ENCODE measurements around the gene CABCOCO1. TPM values are rescaled to one million over a fixed set of nuclear protein-coding genes. Genes with fewer than 3 reads are reported as not detected.

The CABCOCO1 gene
- total RNA-seq, 2 donors from 2014 or later = not detected

GRCh38 chr10:61792097-61792716 lies 129.5 kb downstream of the CABCOCO1 start:
- no peak for ATAC-seq
- no peak for TF ChIP-seq CTCF (IDR thresholded peaks at IDR 0.05)
- TF ChIP-seq POLR2A (IDR thresholded peaks at IDR 0.05) = no peak

DNA sequence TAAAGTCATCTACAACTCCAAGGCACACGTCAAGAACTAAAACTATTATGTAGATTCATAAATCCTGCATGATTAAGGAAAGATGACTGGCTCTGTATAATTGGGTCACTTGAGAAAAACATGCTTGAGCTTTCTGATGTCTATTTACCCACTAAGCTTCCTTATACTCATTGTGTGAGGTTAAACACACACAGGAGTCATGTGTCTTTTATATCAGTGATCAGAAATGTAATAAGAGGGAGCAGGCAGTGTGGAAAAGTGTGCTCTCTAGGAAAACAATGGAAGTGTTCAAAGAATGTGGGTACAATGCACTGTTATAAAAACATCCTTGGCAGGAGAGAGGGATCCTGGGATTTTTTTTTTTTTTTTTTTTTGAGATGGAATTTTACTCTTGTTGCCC lies 130.2 kb downstream of the CABCOCO1 start:
- H3K36me3 ChIP-seq (replicated peaks in 1 of 2; ENCODE audit: insufficient read depth in 1 of 2, low read depth in 2 of 2) = no peaks in the 10 kb centered on the region
- intact Hi-C loops (cut with DNase I) = no loop called here
- H3K4me1 ChIP-seq = peaks cover 4% of the 10 kb centered on the region
- no peaks in the 10 kb centered on the region for H3K27me3 ChIP-seq
- TF ChIP-seq POLR2A (IDR thresholded peaks at IDR 0.05) (no peak), CTCF (IDR thresholded peaks at IDR 0.05) (no peak)
- DNase-seq = no peak
- H3K9me3 ChIP-seq = no peaks in the 10 kb centered on the region
- ATAC-seq = no peak
- no peak overlapping the region for H3K4me3 ChIP-seq
- H3K27ac ChIP-seq = no peak overlapping the region
- 83 to 91% methylated on average over 1 of the region's 1 CpG for WGBS, 2 donors

More at GRCh38 chr10:61792097-61792716, 129.5 kb downstream of the CABCOCO1 start:
- peaks cover 4% of the 10 kb centered on the region for H3K4me1 ChIP-seq
- no peaks in the 10 kb centered on the region for H3K27me3 ChIP-seq
- WGBS, 2 donors = 89 to 100% methylated on average over 1 of the region's 1 CpG
- DNase-seq = no peak
- H3K9me3 ChIP-seq = no peaks in the 10 kb centered on the region
- H3K27ac ChIP-seq = no peak overlapping the region
- intact Hi-C loops (cut with DNase I) = no loop called here
- no peak overlapping the region for H3K4me3 ChIP-seq
- H3K36me3 ChIP-seq (replicated peaks in 1 of 2; ENCODE audit: insufficient read depth in 1 of 2, low read depth in 2 of 2) = no peaks in the 10 kb centered on the region

GRCh38 chr10:61793760-61794703 lies 131.3 kb downstream of the CABCOCO1 start:
- ATAC-seq (no peak), DNase-seq (no peak)
- Histone ChIP-seq H3K27ac (no peak overlapping the region), H3K9me3 (no peaks in the 10 kb centered on the region), H3K36me3 (replicated peaks in 1 of 2; ENCODE audit: insufficient read depth in 1 of 2, low read depth in 2 of 2) (no peaks in the 10 kb centered on the region), H3K27me3 (no peaks in the 10 kb centered on the region), H3K4me3 (no peak overlapping the region), H3K4me1 (peaks cover 4% of the 10 kb centered on the region)
- 78 to 87% methylated on average over 5 of the region's 5 CpGs for WGBS, 2 donors
- no peak for TF ChIP-seq CTCF (IDR thresholded peaks at IDR 0.05)
- no peak for TF ChIP-seq POLR2A (IDR thresholded peaks at IDR 0.05)
- intact Hi-C loops (cut with DNase I) = no loop called here

- peaks cover 4% of the 10 kb centered on the region for H3K4me1 ChIP-seq
- no peaks in the 10 kb centered on the region for H3K27me3 ChIP-seq
- intact Hi-C loops (cut with DNase I) = no loop called here
- H3K36me3 ChIP-seq (replicated peaks in 1 of 2; ENCODE audit: insufficient read depth in 1 of 2, low read depth in 2 of 2) = no peaks in the 10 kb centered on the region
- H3K9me3 ChIP-seq = no peaks in the 10 kb centered on the region
- no peak for DNase-seq
- 90 to 93% methylated on average over 2 of the region's 2 CpGs for WGBS, 2 donors
- no peak overlapping the region for H3K27ac ChIP-seq
- TF ChIP-seq POLR2A (IDR thresholded peaks at IDR 0.05) (no peak), CTCF (IDR thresholded peaks at IDR 0.05) (no peak)
- H3K4me3 ChIP-seq = no peak overlapping the region
- ATAC-seq = no peak
Observed at GRCh38 chr10:61795147-61795546, 132.4 kb downstream of the CABCOCO1 start.

All from body of pancreas (tissue), 4 donors.